ENCODE data around the gene MUSK.

The MUSK gene

GRCh38 chr9:110712955-110713354 is 44.4 kb downstream of the MUSK start:
- no peak for TF ChIP-seq CTCF (IDR thresholded peaks at IDR 0.05)
- Histone ChIP-seq H3K27me3 (no peaks in the 10 kb centered on the region), H3K4me3 (ENCODE audit: low read depth in 1 of 2, low read length in 1 of 2) (no peak overlapping the region), H3K36me3 (no peaks in the 10 kb centered on the region), H3K27ac (no peak overlapping the region), H3K9me3 (no peaks in the 10 kb centered on the region), H3K4me1 (ENCODE audit: control insufficient read depth in 1 of 2, insufficient read depth in 1 of 2, low read depth in 1 of 2, low read length in 1 of 2) (no peaks in the 10 kb centered on the region)

- H3K27me3 ChIP-seq = no peaks in the 10 kb centered on the region
- H3K36me3 ChIP-seq = no peaks in the 10 kb centered on the region
- H3K27ac ChIP-seq = no peak overlapping the region
- no peak for TF ChIP-seq CTCF (IDR thresholded peaks at IDR 0.05)
- H3K9me3 ChIP-seq = no peaks in the 10 kb centered on the region
- no peaks in the 10 kb centered on the region for H3K4me1 ChIP-seq (ENCODE audit: control insufficient read depth in 1 of 2, insufficient read depth in 1 of 2, low read depth in 1 of 2, low read length in 1 of 2)
- H3K4me3 ChIP-seq (ENCODE audit: low read depth in 1 of 2, low read length in 1 of 2) = no peak overlapping the region
These were observed 45.7 kb downstream of the MUSK start for GRCh38 chr9:110714314-110714713.

GRCh38 chr9:110728058-110728457 is 59.5 kb downstream of the MUSK start:
- H3K27me3 ChIP-seq = no peaks in the 10 kb centered on the region
- H3K4me3 ChIP-seq (ENCODE audit: low read depth in 1 of 2, low read length in 1 of 2) = no peak overlapping the region
- no peak overlapping the region for H3K27ac ChIP-seq
- no peaks in the 10 kb centered on the region for H3K36me3 ChIP-seq
- no peaks in the 10 kb centered on the region for H3K4me1 ChIP-seq (ENCODE audit: control insufficient read depth in 1 of 2, insufficient read depth in 1 of 2, low read depth in 1 of 2, low read length in 1 of 2)
- TF ChIP-seq CTCF (IDR thresholded peaks at IDR 0.05) = no peak
- no peaks in the 10 kb centered on the region for H3K9me3 ChIP-seq

- no peak overlapping the region for H3K4me3 ChIP-seq (ENCODE audit: low read depth in 1 of 2, low read length in 1 of 2)
- TF ChIP-seq CTCF (IDR thresholded peaks at IDR 0.05) = no peak
- no peaks in the 10 kb centered on the region for H3K9me3 ChIP-seq
- no peaks in the 10 kb centered on the region for H3K27me3 ChIP-seq
- H3K4me1 ChIP-seq (ENCODE audit: control insufficient read depth in 1 of 2, insufficient read depth in 1 of 2, low read depth in 1 of 2, low read length in 1 of 2) = no peaks in the 10 kb centered on the region
- H3K27ac ChIP-seq = no peak overlapping the region
- H3K36me3 ChIP-seq = no peaks in the 10 kb centered on the region
These were observed 61.0 kb downstream of the MUSK start for GRCh38 chr9:110729641-110730040.

- H3K36me3 ChIP-seq = no peaks in the 10 kb centered on the region
- H3K9me3 ChIP-seq = no peaks in the 10 kb centered on the region
- H3K4me1 ChIP-seq (ENCODE audit: control insufficient read depth in 1 of 2, insufficient read depth in 1 of 2, low read depth in 1 of 2, low read length in 1 of 2) = no peaks in the 10 kb centered on the region
- H3K27ac ChIP-seq = no peak overlapping the region
- TF ChIP-seq CTCF (IDR thresholded peaks at IDR 0.05) = no peak
- H3K4me3 ChIP-seq (ENCODE audit: low read depth in 1 of 2, low read length in 1 of 2) = no peak overlapping the region
- H3K27me3 ChIP-seq = no peaks in the 10 kb centered on the region
These were observed 62.9 kb downstream of the MUSK start for GRCh38 chr9:110731437-110732028.

GRCh38 chr9:110738982-110739381 is 70.4 kb downstream of the MUSK start:
- Histone ChIP-seq H3K4me1 (ENCODE audit: control insufficient read depth in 1 of 2, insufficient read depth in 1 of 2, low read depth in 1 of 2, low read length in 1 of 2) (no peaks in the 10 kb centered on the region), H3K27ac (no peak overlapping the region), H3K27me3 (no peaks in the 10 kb centered on the region), H3K9me3 (no peaks in the 10 kb centered on the region), H3K36me3 (no peaks in the 10 kb centered on the region), H3K4me3 (ENCODE audit: low read depth in 1 of 2, low read length in 1 of 2) (no peak overlapping the region)
- no peak for TF ChIP-seq CTCF (IDR thresholded peaks at IDR 0.05)
